ENCODE data around the gene VPS37D.
"Not testable (repeated sequence)": the region's sequence is repeated elsewhere in the genome, so short reads cannot be mapped to it uniquely, and the experiment has no call there.

The VPS37D gene

GRCh38 chr7:73671857-73672445 is 4.3 kb downstream of the VPS37D start:
- no peak for DNase-seq (ENCODE audit: extremely low read depth, low read depth)
- TF ChIP-seq CTCF (IDR thresholded peaks at IDR 0.05; ENCODE audit: low read depth, low read length), result no peak

- no peak for DNase-seq (ENCODE audit: extremely low read depth, low read depth)
- no peak for TF ChIP-seq CTCF (IDR thresholded peaks at IDR 0.05; ENCODE audit: low read depth, low read length)
These were observed 7.0 kb downstream of the VPS37D start for GRCh38 chr7:73674468-73675124.

GRCh38 chr7:73676062-73676461 is 8.4 kb downstream of the VPS37D start:
- DNase-seq (ENCODE audit: extremely low read depth, low read depth), result not testable (repeated sequence)

GRCh38 chr7:73678862-73679261 is 11.2 kb downstream of the VPS37D start:
- TF ChIP-seq CTCF (IDR thresholded peaks at IDR 0.05; ENCODE audit: low read depth, low read length), result no peak
- no peak for DNase-seq (ENCODE audit: extremely low read depth, low read depth)

- DNase-seq (ENCODE audit: extremely low read depth, low read depth), result no peak
- no peak for TF ChIP-seq CTCF (IDR thresholded peaks at IDR 0.05; ENCODE audit: low read depth, low read length)
These were observed 12.1 kb downstream of the VPS37D start for GRCh38 chr7:73679709-73680108.

- no peak for TF ChIP-seq CTCF (IDR thresholded peaks at IDR 0.05; ENCODE audit: low read depth, low read length)
- DNase-seq (ENCODE audit: extremely low read depth, low read depth), result no peak
These were observed 12.9 kb downstream of the VPS37D start for GRCh38 chr7:73680501-73680900.

GRCh38 chr7:73681031-73681430 is 13.4 kb downstream of the VPS37D start:
- TF ChIP-seq CTCF (IDR thresholded peaks at IDR 0.05; ENCODE audit: low read depth, low read length), result no peak
- no peak for DNase-seq (ENCODE audit: extremely low read depth, low read depth)

- TF ChIP-seq CTCF (IDR thresholded peaks at IDR 0.05; ENCODE audit: low read depth, low read length), result no peak
- no peak for DNase-seq (ENCODE audit: extremely low read depth, low read depth)
These were observed 15.1 kb downstream of the VPS37D start for GRCh38 chr7:73682745-73683055.

Measured in AG09319 (cell line).